PFSK-1 (cell line): ENCODE data around the gene TP53RK.

ENCODE experiments used
- FOXP2 ChIP-seq: optimal IDR thresholded peaks from 2 replicates; pipeline ENCODE3; 2011; ENCODE audit warnings: borderline replicate concordance, control low read depth, inconsistent platforms; ENCODE audit not compliant: insufficient read depth; ENCODE audit errors: extremely low read length, extremely low read depth
- POLR2AphosphoS5 ChIP-seq: IDR thresholded peaks from 2 replicates; pipeline ENCODE4 v1.6.1; 2012; ENCODE audit warnings: low read depth, mild to moderate bottlenecking, control low read depth, low read length, moderate library complexity
- SIN3A ChIP-seq: IDR thresholded peaks from 2 replicates; pipeline ENCODE4 v1.6.1; 2012; ENCODE audit warnings: mild to moderate bottlenecking, low read length, moderate library complexity, borderline replicate concordance; ENCODE audit not compliant: insufficient read depth
- TAF1 ChIP-seq: IDR thresholded peaks from 2 replicates; pipeline ENCODE4 v1.6.1; 2012; ENCODE audit warnings: low read length, control low read depth, borderline replicate concordance; ENCODE audit not compliant: insufficient read depth
- TF ChIP-seq, protein P1 (sequence below), 2 experiments: IDR thresholded peaks; 2 replicates each; pipeline versions ENCODE4 v1.6.1 to v1.8.0; 2011 to 2012; ENCODE audit warnings: low read depth in 2 of 2, low read length in 2 of 2, control low read depth in 1 of 2, inconsistent platforms in 1 of 2, mild to moderate bottlenecking in 1 of 2, moderate library complexity in 1 of 2; ENCODE audit not compliant: insufficient read depth in 1 of 2

The TP53RK gene

DNA sequence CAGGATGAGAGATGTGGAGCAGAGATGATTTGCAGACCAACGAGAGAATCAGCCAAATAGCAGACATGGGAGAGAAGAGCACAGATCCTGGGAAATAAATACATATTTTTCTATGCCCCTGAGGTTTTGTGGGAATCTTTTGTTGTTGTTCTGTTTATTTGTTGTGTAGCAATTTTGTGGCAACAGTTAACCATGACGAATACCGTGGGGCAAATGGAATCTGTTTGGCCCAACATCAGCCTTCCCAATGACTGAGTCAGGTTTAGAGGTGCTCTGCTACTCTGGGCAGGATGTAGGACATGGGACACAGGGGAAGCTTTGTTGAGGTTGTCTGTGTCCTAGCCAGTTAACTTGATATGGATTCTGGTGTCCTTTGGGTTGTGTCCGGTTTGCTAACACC lies 12.3 kb upstream of the TP53RK start:
- no peak for TF ChIP-seq FOXP2
- no peak for TF ChIP-seq SIN3A
- no peak for TF ChIP-seq TAF1
- no peak for TF ChIP-seq POLR2AphosphoS5
- TF ChIP-seq, protein P1, sequence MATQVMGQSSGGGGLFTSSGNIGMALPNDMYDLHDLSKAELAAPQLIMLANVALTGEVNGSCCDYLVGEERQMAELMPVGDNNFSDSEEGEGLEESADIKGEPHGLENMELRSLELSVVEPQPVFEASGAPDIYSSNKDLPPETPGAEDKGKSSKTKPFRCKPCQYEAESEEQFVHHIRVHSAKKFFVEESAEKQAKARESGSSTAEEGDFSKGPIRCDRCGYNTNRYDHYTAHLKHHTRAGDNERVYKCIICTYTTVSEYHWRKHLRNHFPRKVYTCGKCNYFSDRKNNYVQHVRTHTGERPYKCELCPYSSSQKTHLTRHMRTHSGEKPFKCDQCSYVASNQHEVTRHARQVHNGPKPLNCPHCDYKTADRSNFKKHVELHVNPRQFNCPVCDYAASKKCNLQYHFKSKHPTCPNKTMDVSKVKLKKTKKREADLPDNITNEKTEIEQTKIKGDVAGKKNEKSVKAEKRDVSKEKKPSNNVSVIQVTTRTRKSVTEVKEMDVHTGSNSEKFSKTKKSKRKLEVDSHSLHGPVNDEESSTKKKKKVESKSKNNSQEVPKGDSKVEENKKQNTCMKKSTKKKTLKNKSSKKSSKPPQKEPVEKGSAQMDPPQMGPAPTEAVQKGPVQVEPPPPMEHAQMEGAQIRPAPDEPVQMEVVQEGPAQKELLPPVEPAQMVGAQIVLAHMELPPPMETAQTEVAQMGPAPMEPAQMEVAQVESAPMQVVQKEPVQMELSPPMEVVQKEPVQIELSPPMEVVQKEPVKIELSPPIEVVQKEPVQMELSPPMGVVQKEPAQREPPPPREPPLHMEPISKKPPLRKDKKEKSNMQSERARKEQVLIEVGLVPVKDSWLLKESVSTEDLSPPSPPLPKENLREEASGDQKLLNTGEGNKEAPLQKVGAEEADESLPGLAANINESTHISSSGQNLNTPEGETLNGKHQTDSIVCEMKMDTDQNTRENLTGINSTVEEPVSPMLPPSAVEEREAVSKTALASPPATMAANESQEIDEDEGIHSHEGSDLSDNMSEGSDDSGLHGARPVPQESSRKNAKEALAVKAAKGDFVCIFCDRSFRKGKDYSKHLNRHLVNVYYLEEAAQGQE (IDR thresholded peaks at IDR 0.05; ENCODE audit: insufficient read depth in 1 of 2, low read depth in 2 of 2, low read length in 2 of 2): no peak

DNA sequence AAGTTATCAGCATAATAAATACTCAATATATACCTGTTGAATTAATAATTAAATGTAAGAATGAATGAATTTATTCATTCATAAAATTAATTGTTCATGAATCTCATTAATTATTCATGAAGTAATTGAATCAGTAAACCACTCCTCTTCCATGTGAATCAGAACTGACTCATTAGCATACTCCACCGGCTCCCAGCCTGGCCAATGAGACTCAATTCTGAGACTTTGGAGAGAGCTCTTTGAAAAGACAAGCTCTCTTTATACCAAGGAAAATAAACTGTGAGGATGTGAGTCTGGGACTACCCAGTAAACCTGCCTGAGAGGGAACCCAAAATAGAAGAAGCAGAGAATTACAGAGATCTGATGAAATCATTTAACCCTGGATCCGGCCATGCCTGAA lies 11.8 kb upstream of the TP53RK start:
- no peak for TF ChIP-seq SIN3A
- no peak for TF ChIP-seq FOXP2
- TF ChIP-seq TAF1: no peak
- TF ChIP-seq, protein P1 (IDR thresholded peaks at IDR 0.05; ENCODE audit: insufficient read depth in 1 of 2, low read depth in 2 of 2, low read length in 2 of 2): no peak
- TF ChIP-seq POLR2AphosphoS5: no peak

DNA sequence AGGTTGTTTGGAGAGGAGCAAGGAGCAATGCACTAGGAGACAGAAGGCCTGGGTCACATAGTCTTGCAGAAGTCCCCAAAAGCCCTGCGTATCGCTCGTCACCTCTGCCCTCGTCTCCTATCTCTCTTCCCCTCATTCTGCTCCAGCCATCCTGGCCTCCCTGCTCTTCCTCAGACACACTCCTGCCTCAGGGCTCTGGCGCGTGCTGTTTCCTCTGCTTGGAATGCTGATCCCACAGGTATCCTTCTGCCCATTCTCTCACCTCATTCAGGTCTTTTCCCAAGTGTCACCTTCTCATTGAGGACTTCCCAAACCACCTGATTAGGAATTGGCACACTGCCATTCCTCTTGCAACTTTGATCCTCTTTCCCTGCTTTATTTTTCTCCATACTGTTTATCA lies 11.2 kb upstream of the TP53RK start:
- TF ChIP-seq FOXP2 (no peak), SIN3A (no peak), POLR2AphosphoS5 (no peak), TAF1 (no peak)
- TF ChIP-seq, protein P1 (IDR thresholded peaks at IDR 0.05; ENCODE audit: insufficient read depth in 1 of 2, low read depth in 2 of 2, low read length in 2 of 2): no peak

- TF ChIP-seq POLR2AphosphoS5 (no peak), TAF1 (no peak), FOXP2 (no peak), SIN3A (no peak)
- TF ChIP-seq, protein P1 (IDR thresholded peaks at IDR 0.05; ENCODE audit: insufficient read depth in 1 of 2, low read depth in 2 of 2, low read length in 2 of 2): no peak
These were observed 10.6 kb upstream of the TP53RK start for GRCh38 chr20:46699651-46700359.

GRCh38 chr20:46698788-46699187 lies 9.5 kb upstream of the TP53RK start:
- TF ChIP-seq POLR2AphosphoS5: no peak
- TF ChIP-seq, protein P1 (IDR thresholded peaks at IDR 0.05; ENCODE audit: insufficient read depth in 1 of 2, low read depth in 2 of 2, low read length in 2 of 2): no peak
- no peak for TF ChIP-seq TAF1
- no peak for TF ChIP-seq FOXP2
- no peak for TF ChIP-seq SIN3A
